ENCODE measurements around the gene HSBP1L1.
A peak's percentile ranks its signal among the peaks of the same experiment; 100 is the strongest.

Gene HSBP1L1

DNA sequence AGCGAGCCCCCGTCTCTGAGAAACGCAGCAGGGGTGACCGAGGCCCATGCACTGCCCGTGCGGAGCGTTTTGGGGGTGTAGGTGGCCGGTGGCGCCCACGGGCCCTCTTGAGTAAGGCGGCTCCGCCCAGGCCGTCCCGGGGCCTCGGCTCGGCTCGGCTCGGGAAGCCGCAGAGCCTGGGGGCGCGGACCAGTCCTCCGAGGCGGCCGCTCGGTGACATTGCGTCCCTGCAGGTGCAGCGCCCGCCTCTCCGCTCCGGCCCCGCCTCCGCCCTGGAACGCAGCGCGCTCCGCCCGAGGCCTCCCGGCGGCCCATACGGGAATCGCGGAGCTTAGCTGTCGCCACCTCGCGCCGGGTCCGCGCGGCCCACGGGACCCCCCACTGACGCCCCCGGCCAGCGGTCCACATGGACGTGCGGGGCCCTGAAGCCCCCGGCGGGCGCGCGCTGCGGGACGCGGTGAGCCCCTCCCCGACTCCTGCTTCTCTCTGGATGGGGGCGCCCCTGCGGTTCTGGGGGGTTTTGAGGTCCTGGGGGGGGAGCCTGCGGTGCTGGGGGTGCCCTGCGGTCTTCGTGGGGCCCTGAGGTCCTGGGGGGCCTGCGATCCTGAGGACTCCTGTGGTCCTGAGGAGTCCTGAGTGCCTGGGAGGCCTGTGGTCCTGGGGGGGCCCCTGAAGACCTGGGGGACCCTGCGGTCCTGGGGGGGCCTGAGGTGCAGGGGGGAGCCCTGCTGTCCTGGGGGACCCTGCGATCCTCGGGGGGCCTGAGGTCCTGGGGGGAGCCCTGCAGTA, at the start of gene HSBP1L1:
Gene HSBP1L1, plus strand, starts transcription at position 314 of the 789 bp plus-strand sequence. Its CDS starts 93 bp downstream, at position 407.
- DNase-seq (ENCODE audit: low read depth in 2 of 2) = peak; percentile 44 to 54

DNA sequence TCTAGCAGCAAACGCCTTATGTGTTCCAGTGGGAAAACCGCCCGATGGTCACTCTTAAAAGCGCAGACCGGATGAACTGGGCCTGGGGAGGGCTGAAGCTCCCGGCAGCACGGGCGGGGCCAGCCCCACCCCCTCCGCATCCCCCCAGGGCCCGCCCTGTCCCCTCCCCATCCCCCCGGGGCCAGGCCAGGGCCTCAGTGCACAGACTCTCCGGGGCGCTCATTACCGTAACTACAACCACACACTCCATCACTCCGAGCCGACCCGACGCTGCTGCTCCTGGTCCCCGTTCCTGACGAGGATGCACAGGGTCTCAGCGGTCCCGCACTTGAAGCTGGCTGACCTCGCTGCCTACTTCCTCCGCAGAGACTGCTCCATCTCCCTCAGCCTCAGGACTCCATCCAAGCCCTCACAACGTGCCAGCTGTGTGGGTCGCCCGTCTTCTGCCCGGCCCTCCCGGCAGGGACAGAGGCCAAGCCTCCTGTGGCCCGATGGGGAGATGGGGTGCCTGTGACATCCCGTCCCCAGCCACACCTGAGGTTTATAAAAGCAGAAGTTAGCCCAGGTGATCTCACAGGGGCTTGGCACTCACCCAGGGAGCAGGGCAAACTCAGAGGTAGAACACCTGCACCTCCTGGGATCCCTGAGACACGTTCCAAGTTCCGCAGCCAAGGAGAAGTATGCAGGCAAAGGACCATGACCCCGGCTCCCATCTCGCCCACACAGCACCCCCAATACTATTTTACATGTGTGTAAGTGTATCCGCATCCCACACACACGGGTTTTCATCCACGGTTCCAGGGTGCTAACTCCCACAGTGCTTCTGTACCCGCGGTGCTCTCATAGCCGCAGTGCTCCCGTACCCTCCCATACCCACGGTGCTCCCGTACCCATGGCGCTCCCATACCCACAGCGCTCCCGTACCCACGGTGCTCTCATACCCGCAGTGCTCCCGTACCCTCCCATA, 49.0 kb upstream of the HSBP1L1 start:
- DNase-seq (ENCODE audit: low read depth in 2 of 2) = no peak

- no peak for DNase-seq (ENCODE audit: low read depth in 2 of 2)
Measured at GRCh38 chr18:79916128-79916494, 48.3 kb upstream of the HSBP1L1 start.

- no peak for DNase-seq (ENCODE audit: low read depth in 2 of 2)
Measured at GRCh38 chr18:79916546-79917168, 47.8 kb upstream of the HSBP1L1 start.

DNA sequence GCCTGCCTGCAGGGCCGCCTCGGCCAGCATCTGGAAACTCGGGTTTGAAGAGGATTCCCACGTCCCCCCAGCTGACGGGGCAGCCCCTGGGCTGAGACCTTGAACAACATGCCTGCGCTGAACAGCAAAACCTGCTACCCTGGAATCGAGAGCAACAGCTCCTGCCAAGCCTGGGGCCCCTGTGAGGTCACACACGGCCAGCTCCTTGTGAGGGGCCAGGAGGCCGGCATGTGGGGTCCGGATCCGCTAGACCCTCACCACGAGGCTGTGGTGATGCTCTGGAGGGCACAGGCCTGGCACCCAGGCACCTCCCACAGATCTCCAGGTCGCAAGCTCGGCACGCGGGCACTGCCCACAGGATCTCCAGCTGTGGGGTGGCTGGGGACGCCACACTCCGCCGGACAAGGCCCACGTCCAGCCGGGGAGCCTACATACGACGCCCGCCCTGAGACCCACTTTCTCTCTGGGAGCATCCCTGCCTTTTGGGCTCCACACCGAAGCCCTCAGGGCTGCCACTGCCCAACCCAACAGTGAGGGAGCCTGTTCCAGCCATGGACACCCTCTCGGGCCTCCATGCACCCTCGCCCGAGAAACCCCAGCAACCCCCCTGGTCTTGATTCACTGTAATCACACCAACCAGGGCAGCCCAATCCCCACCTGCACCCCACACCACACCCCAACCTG, 47.1 kb upstream of the HSBP1L1 start:
- DNase-seq (ENCODE audit: low read depth in 2 of 2) = no peak

GRCh38 chr18:79917853-79918614, 46.4 kb upstream of the HSBP1L1 start:
- no peak for DNase-seq (ENCODE audit: low read depth in 2 of 2)

- no peak for DNase-seq (ENCODE audit: low read depth in 2 of 2)
Measured at GRCh38 chr18:79918615-79919011, 45.8 kb upstream of the HSBP1L1 start.

- no peak for DNase-seq (ENCODE audit: low read depth in 2 of 2)
Measured at GRCh38 chr18:79919089-79919488, 45.4 kb upstream of the HSBP1L1 start.

DNA sequence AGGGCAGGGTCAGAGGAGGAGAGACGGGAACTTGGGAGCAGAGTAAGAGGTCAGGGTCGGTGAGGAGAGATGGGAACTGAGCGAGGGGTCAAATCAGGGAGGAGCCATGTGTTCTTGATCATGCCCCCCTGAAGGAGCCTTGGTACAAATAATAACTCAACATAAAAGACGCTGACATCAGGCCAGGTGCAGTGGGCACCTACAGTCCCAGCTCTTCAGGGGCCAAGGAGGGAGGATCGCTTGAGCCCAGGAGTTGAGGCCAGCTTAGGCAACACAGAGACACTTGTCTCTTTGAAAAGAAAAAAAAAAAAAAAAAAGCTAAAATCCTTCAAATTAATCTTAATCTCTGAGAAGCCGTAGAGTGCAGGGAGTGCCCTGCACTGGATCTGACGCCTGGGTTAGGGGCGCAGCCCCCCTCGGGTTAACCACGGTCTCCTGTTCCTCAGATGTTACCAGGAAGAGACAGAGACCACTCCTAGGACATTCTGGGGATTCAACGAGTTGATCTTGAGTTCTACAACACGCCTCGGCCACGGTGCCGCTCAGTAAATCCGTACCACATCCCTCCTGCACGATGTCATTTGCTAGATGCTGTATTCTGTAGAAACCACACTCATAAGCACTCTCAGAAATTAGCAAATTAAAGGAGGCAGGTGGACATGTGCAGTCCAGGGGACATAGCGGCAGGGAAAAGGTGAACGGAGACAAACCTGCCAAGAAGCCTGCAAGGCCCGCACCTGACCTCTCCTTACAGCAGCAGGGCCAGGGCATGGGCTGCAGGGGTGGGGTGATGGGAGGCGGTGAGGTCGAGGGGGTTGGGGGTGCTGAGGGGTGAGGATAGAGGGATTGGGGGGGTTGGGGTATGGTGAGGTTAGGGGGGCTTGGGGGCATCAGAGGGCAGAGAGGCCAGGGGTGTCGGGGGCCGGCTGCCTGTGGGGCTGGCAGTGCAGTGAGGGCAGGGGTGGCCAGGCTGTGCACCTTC, 42.2 kb upstream of the HSBP1L1 start:
- no peak for DNase-seq (ENCODE audit: low read depth in 2 of 2)

GRCh38 chr18:79922971-79923411, 41.5 kb upstream of the HSBP1L1 start:
- DNase-seq (ENCODE audit: low read depth in 2 of 2) = no peak

- no peak for DNase-seq (ENCODE audit: low read depth in 2 of 2)
Measured at GRCh38 chr18:79923896-79924585, 40.4 kb upstream of the HSBP1L1 start.

DNA sequence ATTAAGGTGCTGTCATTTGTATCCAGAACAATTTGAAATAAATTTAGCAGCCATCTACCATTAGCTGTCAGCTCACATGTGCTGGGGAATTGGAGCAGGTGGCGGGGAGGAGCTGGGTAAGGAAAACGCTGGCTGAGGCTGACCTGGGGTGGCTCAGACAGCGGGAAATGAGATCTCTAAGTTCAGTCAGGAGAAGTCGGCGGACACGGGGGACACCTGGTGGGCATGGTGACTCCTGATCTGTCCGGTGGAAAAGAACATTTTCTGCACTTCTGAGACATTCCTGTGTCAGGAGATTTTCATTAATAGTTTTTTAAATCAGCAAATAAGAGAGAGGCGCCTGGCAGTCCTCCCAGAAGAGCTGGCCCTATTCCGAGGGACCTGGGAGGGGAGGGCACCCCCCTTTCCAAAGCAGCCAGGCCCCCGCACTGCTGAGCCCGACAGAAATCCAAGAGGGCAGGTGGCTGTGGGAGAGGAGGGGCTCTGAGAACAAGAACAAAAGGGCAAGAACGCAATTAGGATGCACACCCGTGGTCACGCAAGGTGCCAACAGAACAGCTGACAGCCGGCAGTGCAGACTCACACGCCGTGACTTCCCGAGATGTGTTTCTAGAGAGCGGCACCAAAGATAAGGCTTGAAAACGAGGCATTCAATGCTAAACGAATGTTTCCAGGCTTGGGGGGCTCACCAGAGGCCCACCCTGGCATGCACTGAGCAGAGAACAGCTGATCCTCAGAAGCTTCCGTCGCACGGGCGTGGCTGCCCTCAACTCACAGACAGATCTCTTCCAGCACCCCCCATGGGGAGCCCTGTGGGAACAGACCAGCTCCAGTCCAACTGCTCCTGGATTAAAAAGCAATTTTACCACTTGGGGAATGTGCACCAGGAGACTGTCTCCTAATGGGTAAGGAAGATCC, 39.4 kb upstream of the HSBP1L1 start:
- DNase-seq (ENCODE audit: low read depth in 2 of 2) = no peak

DNA sequence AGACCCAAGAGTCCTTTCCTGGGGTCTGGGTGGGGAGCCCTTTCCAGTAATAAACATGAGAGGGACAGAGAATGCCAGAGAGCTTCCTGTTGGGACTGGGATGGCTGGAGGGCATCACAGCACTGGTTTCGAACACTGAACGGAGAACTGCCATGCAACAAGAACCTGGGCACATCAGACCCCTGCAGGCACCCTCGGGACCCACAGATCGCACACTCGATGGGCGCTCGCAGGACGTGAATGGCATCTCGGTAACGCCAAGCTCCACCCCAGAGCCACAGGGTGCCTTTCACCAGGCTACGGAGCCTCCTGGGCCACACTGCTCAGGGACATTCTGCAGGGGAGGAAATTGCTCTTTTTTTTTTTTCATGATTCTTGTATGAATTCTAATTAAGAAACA, 38.1 kb upstream of the HSBP1L1 start:
- no peak for DNase-seq (ENCODE audit: low read depth in 2 of 2)

DNA sequence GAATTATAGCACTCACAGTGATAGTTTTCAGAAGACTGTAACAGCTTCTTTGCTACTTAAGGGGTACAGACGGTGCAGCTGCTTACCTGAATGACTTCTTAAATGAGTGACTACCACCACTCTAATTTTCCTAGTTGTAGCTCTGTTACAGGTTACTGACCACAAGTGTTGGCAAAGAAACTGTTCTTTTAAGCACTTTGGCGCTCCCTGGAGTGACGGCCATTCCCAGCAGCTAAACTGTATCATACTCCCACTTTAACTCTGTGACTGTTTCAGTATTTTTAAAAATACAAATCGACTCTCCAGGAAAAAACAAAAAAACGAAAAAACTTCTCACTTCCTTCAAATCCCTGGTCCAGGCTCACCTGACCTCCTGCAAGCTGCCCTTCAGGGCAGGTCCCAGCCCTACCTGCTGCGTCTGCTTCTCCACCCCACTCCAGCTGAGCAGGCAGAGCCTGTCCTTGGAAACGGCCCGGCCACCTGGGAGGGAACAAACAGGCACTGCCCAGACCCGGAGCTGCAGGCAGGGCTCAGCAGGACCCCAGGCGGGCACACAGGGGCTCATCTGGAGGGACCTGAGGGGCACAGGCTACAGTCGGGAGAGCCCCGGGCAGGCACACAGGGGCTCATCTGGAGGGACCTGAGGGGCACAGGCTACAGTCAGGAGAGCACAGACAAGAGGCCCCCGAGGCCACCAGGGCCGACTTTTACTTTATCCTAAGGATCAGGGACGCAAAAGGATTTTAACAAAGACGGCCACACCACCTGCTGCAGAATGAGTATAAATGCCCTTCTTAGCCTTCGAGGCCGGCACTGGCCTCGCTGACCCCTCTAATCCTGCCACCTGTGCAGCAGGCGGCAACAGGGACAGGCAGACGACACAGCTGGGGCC, 37.5 kb upstream of the HSBP1L1 start:
- no peak for DNase-seq (ENCODE audit: low read depth in 2 of 2)

DNA sequence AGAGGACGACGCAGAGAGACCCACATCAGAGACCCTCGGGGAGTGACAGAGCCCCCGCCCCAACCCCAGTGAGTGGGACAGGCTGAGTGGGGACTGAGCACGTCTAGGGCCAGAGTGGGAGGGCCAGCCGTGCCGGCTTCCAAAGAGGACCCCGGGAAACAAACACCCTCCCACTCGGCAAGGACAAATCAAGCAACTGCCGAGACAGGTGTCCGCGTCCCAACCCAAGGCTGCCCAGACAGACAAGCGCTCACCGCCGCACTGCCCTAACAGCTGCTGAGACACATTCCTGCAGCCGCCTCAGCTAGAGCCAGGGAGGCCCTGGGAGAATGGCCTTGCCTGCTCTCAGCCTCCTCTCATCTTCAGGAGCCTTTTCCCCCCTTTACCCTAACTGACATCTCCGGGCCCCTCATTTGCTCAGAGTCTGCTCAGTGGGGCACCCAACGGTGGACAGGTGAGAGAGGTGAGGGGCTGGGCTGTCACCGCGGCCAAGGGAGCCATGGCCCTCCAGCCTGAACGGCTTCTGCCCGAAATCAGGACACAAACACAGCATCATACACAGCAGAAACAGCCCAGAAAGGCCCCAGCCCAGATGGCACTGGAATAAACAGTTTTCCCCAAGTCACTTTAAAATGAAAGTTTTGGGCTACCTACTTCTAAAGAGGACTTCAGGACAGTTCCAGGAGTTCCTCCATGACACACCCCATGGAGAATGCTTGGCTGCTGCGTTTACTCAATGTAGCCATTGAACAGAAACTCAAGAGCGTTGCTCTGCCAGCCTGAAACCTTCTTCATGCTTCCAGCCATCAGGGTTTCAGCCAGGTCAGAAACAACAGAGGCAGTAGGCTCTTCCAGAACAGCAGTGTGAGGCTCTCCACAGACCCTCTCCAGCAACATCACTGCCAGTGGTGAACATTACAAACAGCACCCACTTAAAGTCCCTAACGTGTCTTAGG, 36.6 kb upstream of the HSBP1L1 start:
- DNase-seq (ENCODE audit: low read depth in 2 of 2) = no peak

- DNase-seq (ENCODE audit: low read depth in 2 of 2) = no peak
Measured at GRCh38 chr18:79928563-79928960, 35.9 kb upstream of the HSBP1L1 start.
